ENCODE results near the gene PUSL1.
A peak's percentile ranks its signal among the peaks of the same experiment; 100 is the strongest.

Gene PUSL1

GRCh38 chr1:1310109-1310385 lies 1.6 kb downstream of the PUSL1 start:
- DNase-seq (ENCODE audit: low read depth) = no peak
- TF ChIP-seq, protein P1, sequence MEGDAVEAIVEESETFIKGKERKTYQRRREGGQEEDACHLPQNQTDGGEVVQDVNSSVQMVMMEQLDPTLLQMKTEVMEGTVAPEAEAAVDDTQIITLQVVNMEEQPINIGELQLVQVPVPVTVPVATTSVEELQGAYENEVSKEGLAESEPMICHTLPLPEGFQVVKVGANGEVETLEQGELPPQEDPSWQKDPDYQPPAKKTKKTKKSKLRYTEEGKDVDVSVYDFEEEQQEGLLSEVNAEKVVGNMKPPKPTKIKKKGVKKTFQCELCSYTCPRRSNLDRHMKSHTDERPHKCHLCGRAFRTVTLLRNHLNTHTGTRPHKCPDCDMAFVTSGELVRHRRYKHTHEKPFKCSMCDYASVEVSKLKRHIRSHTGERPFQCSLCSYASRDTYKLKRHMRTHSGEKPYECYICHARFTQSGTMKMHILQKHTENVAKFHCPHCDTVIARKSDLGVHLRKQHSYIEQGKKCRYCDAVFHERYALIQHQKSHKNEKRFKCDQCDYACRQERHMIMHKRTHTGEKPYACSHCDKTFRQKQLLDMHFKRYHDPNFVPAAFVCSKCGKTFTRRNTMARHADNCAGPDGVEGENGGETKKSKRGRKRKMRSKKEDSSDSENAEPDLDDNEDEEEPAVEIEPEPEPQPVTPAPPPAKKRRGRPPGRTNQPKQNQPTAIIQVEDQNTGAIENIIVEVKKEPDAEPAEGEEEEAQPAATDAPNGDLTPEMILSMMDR (IDR thresholded peaks at IDR 0.05; ENCODE audit: insufficient read depth, low read depth, low read length, missing control alignments) = no peak
- peak overlapping the region; percentile 56 for H3K4me3 ChIP-seq (ENCODE audit: low read length)

GRCh38 chr1:1310476-1311053 lies 2.2 kb downstream of the PUSL1 start:
- H3K4me3 ChIP-seq (ENCODE audit: low read length) = no peak overlapping the region
- peak; percentile 57 for DNase-seq (ENCODE audit: low read depth)
- TF ChIP-seq, protein P1 (IDR thresholded peaks at IDR 0.05; ENCODE audit: insufficient read depth, low read depth, low read length, missing control alignments) = no peak

DNA sequence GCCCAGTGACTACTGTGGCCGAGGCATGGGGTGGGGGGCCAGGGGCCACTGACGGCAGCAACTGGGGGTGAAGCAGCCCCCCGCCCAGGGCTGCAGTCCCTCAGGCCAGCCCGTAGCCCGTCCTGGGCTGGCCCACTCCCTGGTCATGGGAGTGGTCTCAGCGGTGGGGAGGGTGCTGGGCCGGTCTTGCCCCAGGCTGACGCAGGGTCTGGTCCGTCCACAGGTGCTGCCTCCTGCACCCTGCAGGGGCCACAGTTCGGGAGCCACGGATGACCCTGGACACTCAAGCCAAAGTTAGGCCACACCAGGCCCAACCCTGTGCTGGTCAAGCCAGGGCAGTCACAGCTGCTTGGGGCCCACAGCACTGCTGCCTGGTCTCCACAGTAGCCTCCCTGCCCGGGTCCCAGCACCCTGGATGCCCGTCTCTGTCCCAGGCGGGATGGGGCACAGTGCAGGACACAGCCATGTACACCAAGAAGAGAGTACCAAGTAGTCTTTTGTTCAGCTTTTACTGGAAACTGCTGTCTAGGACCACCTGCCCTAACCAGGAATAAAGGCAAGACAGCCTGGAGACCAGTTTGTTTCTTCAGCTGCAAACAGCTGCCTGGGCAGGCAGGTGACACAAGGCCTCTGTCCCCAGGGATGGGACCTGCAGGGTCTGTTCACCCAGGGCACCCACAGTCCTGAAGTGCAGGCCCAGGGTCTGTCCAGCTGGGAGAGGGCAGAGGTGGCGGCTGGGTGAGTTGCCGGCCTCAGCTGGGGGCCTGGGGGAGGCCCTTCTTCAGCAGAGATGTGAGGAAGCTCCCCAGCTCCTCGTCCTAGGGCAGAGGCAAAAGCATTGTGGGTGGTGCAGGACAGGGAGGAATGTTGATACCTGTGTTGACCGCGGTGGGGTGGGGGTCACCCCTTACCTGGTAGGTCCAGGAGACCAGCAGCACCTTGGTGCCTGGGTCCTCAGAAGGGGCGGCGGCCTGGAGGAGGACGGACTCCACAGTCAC lies 3.0 kb downstream of the PUSL1 start:
- DNase-seq (ENCODE audit: low read depth) = no peak
- H3K4me3 ChIP-seq (ENCODE audit: low read length) = no peak overlapping the region
- TF ChIP-seq, protein P1 (IDR thresholded peaks at IDR 0.05; ENCODE audit: insufficient read depth, low read depth, low read length, missing control alignments) = no peak

DNA sequence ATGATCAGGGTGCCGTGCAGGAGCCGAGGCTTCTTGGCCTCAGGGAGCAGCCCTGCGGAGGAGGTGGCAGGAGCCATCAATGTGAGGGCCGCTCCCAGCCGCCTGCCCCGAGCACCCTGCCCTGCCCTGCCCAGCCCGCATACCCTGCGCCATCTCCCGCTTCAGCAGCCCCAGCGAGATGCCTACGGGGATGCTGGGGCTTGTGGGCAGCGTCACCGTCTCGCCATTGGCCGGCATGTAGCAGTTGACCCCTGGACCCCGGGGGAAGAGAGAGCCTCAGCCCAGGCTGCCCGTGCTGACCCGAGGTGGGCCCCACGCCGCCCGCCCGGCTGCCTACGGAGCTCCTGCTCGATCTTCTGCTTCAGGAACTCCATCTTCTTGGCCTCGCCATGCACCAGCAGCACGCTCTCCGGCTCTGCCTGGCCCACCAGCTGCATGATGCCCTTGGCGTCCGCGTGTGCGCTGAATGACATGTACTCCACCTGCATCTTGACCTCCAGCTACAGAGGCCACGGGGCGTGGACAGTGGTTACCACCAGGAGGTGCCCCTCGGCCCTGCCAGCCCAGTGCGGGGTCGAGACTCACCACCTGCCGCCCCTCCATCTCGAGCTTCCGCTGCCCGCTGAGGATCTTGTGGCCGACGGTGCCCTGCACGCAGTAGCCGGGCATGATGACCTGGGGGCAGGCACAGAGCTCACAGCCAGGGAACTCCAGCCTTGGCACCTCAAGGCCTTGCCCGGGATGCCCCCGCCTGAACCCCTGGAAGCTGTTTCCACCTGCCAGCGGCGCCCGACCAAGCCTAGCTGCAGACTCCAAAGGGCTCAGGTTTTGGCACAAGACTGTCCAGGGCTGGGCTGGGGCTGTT lies 4.3 kb downstream of the PUSL1 start:
- TF ChIP-seq, protein P1 (IDR thresholded peaks at IDR 0.05; ENCODE audit: insufficient read depth, low read depth, low read length, missing control alignments) = no peak
- H3K4me3 ChIP-seq (ENCODE audit: low read length) = no peak overlapping the region

DNA sequence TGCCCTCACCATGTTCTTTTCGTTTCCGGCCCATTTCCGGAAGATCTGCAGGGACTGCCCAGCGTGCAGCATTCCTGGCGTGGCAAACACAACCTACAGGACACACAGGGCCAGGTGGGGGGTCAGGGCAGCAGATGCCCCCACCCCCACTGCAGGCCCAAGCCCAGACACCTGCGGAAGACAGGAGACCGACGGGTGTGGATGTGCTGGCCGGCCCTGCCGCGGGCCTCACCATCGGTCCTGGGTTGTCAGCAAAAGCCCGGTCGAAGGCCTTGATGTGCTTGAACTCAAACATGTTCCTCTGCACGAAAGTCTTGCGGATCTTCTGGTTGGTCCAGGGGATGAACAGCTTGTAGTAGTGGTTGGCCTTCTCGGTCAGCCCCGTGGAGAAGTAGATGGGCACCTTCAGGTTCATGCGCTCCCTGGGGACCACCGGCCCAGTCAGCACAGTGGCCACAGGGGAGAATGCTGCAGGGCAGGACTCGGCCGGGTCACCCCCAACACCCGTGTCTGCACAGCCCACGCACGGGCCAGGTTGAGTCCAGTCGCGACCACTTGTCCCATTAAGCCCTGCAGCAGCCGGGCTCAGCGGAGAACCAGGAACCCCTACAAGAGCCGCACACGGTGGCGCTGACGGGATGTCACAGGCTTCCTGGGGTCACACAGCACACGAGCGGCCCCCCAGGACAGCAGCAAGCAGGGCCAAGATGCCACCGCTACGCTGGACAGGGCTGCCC lies 5.3 kb downstream of the PUSL1 start:
- DNase-seq (ENCODE audit: low read depth) = no peak

More for the DNA sequence above, 4.3 kb downstream of the PUSL1 start:
- DNase-seq (ENCODE audit: low read depth) = no peak

GRCh38 chr1:1314237-1314586 lies 5.8 kb downstream of the PUSL1 start:
- DNase-seq (ENCODE audit: low read depth) = no peak
- no peak overlapping the region for H3K4me3 ChIP-seq (ENCODE audit: low read length)
- TF ChIP-seq, protein P1 (IDR thresholded peaks at IDR 0.05; ENCODE audit: insufficient read depth, low read depth, low read length, missing control alignments) = no peak

More for the DNA sequence above, 5.3 kb downstream of the PUSL1 start:
- H3K4me3 ChIP-seq (ENCODE audit: low read length) = no peak overlapping the region
- TF ChIP-seq, protein P1 (IDR thresholded peaks at IDR 0.05; ENCODE audit: insufficient read depth, low read depth, low read length, missing control alignments) = no peak

Data from epithelial cell of esophagus (primary cell).